ENCODE results near the gene C20orf96. TPM values are rescaled to one million over a fixed set of nuclear protein-coding genes. Genes with fewer than 3 reads are reported as not detected.
"Not testable (repeated sequence)": the region's sequence is repeated elsewhere in the genome, so short reads cannot be mapped to it uniquely, and the experiment has no call there.

The C20orf96 gene
- total RNA-seq, 1 experiment from 2014 or later: 20.5 TPM

- H3K27ac ChIP-seq (ENCODE audit: low read length): no peak overlapping the region
- H3K9me3 ChIP-seq (ENCODE audit: control insufficient read depth, insufficient read depth, low read depth, low read length): no peaks in the 10 kb centered on the region
- intact Hi-C loops (cut with micrococcal nuclease; ENCODE audit: unreplicated experiment): no loop called here
- no peak for TF ChIP-seq TCF7L2 (IDR thresholded peaks at IDR 0.05; ENCODE audit: low read depth, low read length)
- no peak for TF ChIP-seq SIN3A (IDR thresholded peaks at IDR 0.05; ENCODE audit: borderline replicate concordance, insufficient read depth, low read depth, low read length)
- TF ChIP-seq, protein P1, sequence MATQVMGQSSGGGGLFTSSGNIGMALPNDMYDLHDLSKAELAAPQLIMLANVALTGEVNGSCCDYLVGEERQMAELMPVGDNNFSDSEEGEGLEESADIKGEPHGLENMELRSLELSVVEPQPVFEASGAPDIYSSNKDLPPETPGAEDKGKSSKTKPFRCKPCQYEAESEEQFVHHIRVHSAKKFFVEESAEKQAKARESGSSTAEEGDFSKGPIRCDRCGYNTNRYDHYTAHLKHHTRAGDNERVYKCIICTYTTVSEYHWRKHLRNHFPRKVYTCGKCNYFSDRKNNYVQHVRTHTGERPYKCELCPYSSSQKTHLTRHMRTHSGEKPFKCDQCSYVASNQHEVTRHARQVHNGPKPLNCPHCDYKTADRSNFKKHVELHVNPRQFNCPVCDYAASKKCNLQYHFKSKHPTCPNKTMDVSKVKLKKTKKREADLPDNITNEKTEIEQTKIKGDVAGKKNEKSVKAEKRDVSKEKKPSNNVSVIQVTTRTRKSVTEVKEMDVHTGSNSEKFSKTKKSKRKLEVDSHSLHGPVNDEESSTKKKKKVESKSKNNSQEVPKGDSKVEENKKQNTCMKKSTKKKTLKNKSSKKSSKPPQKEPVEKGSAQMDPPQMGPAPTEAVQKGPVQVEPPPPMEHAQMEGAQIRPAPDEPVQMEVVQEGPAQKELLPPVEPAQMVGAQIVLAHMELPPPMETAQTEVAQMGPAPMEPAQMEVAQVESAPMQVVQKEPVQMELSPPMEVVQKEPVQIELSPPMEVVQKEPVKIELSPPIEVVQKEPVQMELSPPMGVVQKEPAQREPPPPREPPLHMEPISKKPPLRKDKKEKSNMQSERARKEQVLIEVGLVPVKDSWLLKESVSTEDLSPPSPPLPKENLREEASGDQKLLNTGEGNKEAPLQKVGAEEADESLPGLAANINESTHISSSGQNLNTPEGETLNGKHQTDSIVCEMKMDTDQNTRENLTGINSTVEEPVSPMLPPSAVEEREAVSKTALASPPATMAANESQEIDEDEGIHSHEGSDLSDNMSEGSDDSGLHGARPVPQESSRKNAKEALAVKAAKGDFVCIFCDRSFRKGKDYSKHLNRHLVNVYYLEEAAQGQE (IDR thresholded peaks at IDR 0.05; ENCODE audit: insufficient read depth in 1 of 2, low read depth in 2 of 2, low read length in 1 of 2): no peak
- TF ChIP-seq POLR2AphosphoS5 (IDR thresholded peaks at IDR 0.05; ENCODE audit: low read depth, low read length): no peak
- TF ChIP-seq CTCF (IDR thresholded peaks at IDR 0.05): no peak
- in situ Hi-C loops (cut with HindIII; ENCODE audit: low pct_unique_long_range_greater_than_20kb, low sequenced_read_pairs): no loop called here
- no TSS peak for BruUV-seq (replicated peaks)
- no peak for ATAC-seq
- no peaks in the 10 kb centered on the region for H3K4me1 ChIP-seq (ENCODE audit: control insufficient read depth, insufficient read depth, low read length)
- ChIA-PET POLR2A (no interaction called here), CTCF (no interaction called here)
- H3K27me3 ChIP-seq (ENCODE audit: control insufficient read depth, insufficient read depth, low read length): peaks cover 9% of the 10 kb centered on the region; the same call in 1 of the 2 replicates
- no peak overlapping the region for H3K4me3 ChIP-seq (ENCODE audit: low read depth in 2 of 2, low read length in 2 of 2)
- DNase-seq (ENCODE audit: low read depth, low spot score): no peak
- no peaks in the 10 kb centered on the region for H3K36me3 ChIP-seq (ENCODE audit: control insufficient read depth, insufficient read depth, low read length)
Measured at GRCh38 chr20:227439-228105, 63.0 kb downstream of the C20orf96 start.

DNA sequence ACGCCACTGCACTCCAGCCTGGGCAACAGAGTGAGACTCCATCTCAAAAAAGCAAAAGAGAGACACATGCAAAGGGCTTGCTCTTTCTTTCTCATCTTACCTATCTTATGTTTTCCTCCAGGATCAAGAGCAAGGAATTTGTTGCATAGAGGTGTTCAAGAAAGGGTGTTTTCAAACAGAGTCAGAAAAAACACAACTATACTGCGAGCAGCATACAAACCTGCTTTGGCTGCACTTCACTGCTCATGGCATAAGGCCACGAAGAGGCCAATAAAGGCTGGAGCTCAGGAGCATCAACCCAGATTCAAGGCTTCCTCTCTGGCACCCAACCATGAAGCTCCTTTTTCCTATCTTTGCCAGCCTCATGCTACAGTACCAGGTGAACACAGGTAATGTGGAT lies 63.6 kb downstream of the C20orf96 start, which contains the start of gene DEFB129:
TSS of gene DEFB129 (plus strand) at position 301 of the 400 bp plus-strand sequence. CDS start at position 332, 31 bp downstream.
- ChIA-PET POLR2A (no interaction called here), CTCF (no interaction called here)
- H3K27ac ChIP-seq (ENCODE audit: low read length): no peak within 1 kb of the TSS
- no peaks in the 10 kb centered on the region for H3K9me3 ChIP-seq (ENCODE audit: control insufficient read depth, insufficient read depth, low read depth, low read length)
- in situ Hi-C loops (cut with HindIII; ENCODE audit: low pct_unique_long_range_greater_than_20kb, low sequenced_read_pairs) (no loop called here), intact Hi-C loops (cut with micrococcal nuclease; ENCODE audit: unreplicated experiment) (no loop called here)
- ATAC-seq (no peak), DNase-seq (ENCODE audit: low read depth, low spot score) (no peak)
- no TSS peak for BruUV-seq (replicated peaks)
- TF ChIP-seq, protein P1 (IDR thresholded peaks at IDR 0.05; ENCODE audit: insufficient read depth in 1 of 2, low read depth in 2 of 2, low read length in 1 of 2): no peak
- no peak for TF ChIP-seq TCF7L2 (IDR thresholded peaks at IDR 0.05; ENCODE audit: low read depth, low read length)
- no peak for TF ChIP-seq POLR2AphosphoS5 (IDR thresholded peaks at IDR 0.05; ENCODE audit: low read depth, low read length)
- TF ChIP-seq SIN3A (IDR thresholded peaks at IDR 0.05; ENCODE audit: borderline replicate concordance, insufficient read depth, low read depth, low read length): no peak
- no peak for TF ChIP-seq CTCF (IDR thresholded peaks at IDR 0.05)
- H3K4me3 ChIP-seq (ENCODE audit: low read depth in 2 of 2, low read length in 2 of 2): no peak within 1 kb of the TSS
- peaks cover 12% of the 10 kb centered on the region; the same call in 1 of the 2 replicates for H3K27me3 ChIP-seq (ENCODE audit: control insufficient read depth, insufficient read depth, low read length)
- H3K4me1 ChIP-seq (ENCODE audit: control insufficient read depth, insufficient read depth, low read length): no peaks in the 10 kb centered on the region
- H3K36me3 ChIP-seq (ENCODE audit: control insufficient read depth, insufficient read depth, low read length): no peaks in the 10 kb centered on the region

- BruUV-seq (replicated peaks); H3K27ac ChIP-seq (ENCODE audit: low read length); H3K9me3 ChIP-seq (ENCODE audit: control insufficient read depth, insufficient read depth, low read depth, low read length); H3K36me3 ChIP-seq (ENCODE audit: control insufficient read depth, insufficient read depth, low read length); in situ Hi-C loops (cut with HindIII; ENCODE audit: low pct_unique_long_range_greater_than_20kb, low sequenced_read_pairs); ATAC-seq; H3K4me1 ChIP-seq (ENCODE audit: control insufficient read depth, insufficient read depth, low read length); CTCF ChIA-PET; POLR2A ChIA-PET; DNase-seq (ENCODE audit: low read depth, low spot score); intact Hi-C loops (cut with micrococcal nuclease; ENCODE audit: unreplicated experiment); H3K4me3 ChIP-seq (ENCODE audit: low read depth in 2 of 2, low read length in 2 of 2): not testable (repeated sequence)
- H3K27me3 ChIP-seq (ENCODE audit: control insufficient read depth, insufficient read depth, low read length): peaks cover 13% of the 10 kb centered on the region; the same call in 1 of the 2 replicates
Measured at GRCh38 chr20:225879-226278, 64.7 kb downstream of the C20orf96 start.
